Measurements from ENCODE around the gene SYT14. TPM values are rescaled to one million over a fixed set of nuclear protein-coding genes. Genes with fewer than 3 reads are reported as not detected.

SYT14 gene
- total RNA-seq, 1 experiment from 2014 or later = 10.3 TPM

DNA sequence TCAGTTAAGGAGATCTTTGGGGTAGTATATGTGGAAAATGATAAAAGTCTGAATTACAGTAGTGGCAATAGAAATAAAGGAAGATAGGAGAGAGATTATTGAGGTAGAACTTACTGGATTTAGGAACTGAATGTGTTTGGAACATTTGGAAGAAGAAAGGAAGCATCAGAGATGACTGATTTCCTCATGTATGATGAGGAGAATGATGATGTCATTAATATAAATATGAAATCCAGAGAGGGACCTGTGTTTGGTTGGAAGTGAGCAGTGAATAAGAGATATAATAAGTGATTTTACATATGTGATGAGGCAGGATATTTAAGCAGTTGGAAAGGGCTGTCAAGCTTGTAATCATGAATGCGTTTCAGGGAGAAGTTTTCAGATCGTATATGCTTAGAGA lies 86.3 kb downstream of the SYT14 start:
- Histone ChIP-seq H3K4me1 (ENCODE audit: insufficient read depth, low read length) (no peaks in the 10 kb centered on the region), H3K79me1 (ENCODE audit: insufficient read depth, low read depth, low read length, poor library complexity, severe bottlenecking) (no peaks in the 10 kb centered on the region), H3K18ac (ENCODE audit: insufficient read length, low read depth, low read length) (no peak overlapping the region), H3K23ac (ENCODE audit: insufficient read length, low read depth, low read length) (no peak overlapping the region), H2BK15ac (ENCODE audit: low read depth, low read length) (no peak overlapping the region), H2AK5ac (ENCODE audit: insufficient read length, low read length) (no peak overlapping the region), H3K4me2 (ENCODE audit: insufficient read depth, insufficient read length, low read length) (no peak overlapping the region), H3K4ac (ENCODE audit: low read depth, low read length) (no peak overlapping the region), H3T11ph (ENCODE audit: low read length) (no peak overlapping the region), H3K9me3 (ENCODE audit: control insufficient read depth, low read depth, low read length) (no peaks in the 10 kb centered on the region), H4K8ac (replicated peaks; ENCODE audit: insufficient read length, low read depth, low read length) (no peak overlapping the region), H2BK120ac (ENCODE audit: low read depth, low read length, poor library complexity, severe bottlenecking) (no peak overlapping the region), H3K9ac (ENCODE audit: extremely low read depth, insufficient read length, low read length) (no peak overlapping the region), H4K5ac (ENCODE audit: insufficient read length, low read depth, low read length) (no peak overlapping the region), H4K20me1 (ENCODE audit: control insufficient read depth, insufficient read depth, insufficient read length) (no peaks in the 10 kb centered on the region), H3K23me2 (ENCODE audit: insufficient read length, low read depth, low read length, poor library complexity, severe bottlenecking) (no peaks in the 10 kb centered on the region), H3K27ac (ENCODE audit: insufficient read length, low read depth, low read length) (no peak overlapping the region), H4K91ac (ENCODE audit: insufficient read length, low read depth, low read length) (no peak overlapping the region), H3K14ac (ENCODE audit: insufficient read depth, low read length) (no peak overlapping the region), H3K79me2 (ENCODE audit: insufficient read depth, low read length) (no peaks in the 10 kb centered on the region), H2BK5ac (ENCODE audit: insufficient read length, low read length) (no peak overlapping the region), H2AFZ (ENCODE audit: low read length) (no peak overlapping the region), H2BK12ac (ENCODE audit: insufficient read length, low read depth, low read length) (no peak overlapping the region), H2BK20ac (ENCODE audit: low read depth, low read length, poor library complexity, severe bottlenecking) (no peak overlapping the region), H3K56ac (ENCODE audit: insufficient read length, low read depth, low read length) (no peak overlapping the region), H3K27me3 (ENCODE audit: insufficient read depth, low read length) (no peaks in the 10 kb centered on the region)
- Mint-ChIP-seq H3K36me3 (ENCODE audit: insufficient read depth in 1 of 3, low read depth in 3 of 3) (peaks cover 7 to 11% (median 7%) of the 10 kb centered on the region in 3 experiments; a peak in 6 of 7 replicates), H3K4me1 (no peaks in the 10 kb centered on the region), H3K4me3 (no peak overlapping the region), H3K27ac (no peak overlapping the region), H3K9me3 (no peaks in the 10 kb centered on the region), H3K27me3 (ENCODE audit: low read depth) (no peaks in the 10 kb centered on the region)
- 100% methylated on average over 1 of the region's 2 CpGs for WGBS (ENCODE audit: extremely low coverage, insufficient read length, low lambda C conversion rate)
- TF ChIP-seq, protein P1, sequence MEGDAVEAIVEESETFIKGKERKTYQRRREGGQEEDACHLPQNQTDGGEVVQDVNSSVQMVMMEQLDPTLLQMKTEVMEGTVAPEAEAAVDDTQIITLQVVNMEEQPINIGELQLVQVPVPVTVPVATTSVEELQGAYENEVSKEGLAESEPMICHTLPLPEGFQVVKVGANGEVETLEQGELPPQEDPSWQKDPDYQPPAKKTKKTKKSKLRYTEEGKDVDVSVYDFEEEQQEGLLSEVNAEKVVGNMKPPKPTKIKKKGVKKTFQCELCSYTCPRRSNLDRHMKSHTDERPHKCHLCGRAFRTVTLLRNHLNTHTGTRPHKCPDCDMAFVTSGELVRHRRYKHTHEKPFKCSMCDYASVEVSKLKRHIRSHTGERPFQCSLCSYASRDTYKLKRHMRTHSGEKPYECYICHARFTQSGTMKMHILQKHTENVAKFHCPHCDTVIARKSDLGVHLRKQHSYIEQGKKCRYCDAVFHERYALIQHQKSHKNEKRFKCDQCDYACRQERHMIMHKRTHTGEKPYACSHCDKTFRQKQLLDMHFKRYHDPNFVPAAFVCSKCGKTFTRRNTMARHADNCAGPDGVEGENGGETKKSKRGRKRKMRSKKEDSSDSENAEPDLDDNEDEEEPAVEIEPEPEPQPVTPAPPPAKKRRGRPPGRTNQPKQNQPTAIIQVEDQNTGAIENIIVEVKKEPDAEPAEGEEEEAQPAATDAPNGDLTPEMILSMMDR (conservative IDR thresholded peaks at IDR 0.05) = no peak
- no peak for DNase-seq
